HepG2 (cell line): ENCODE results near the gene ZNF22. TPM values are rescaled to one million over a fixed set of nuclear protein-coding genes. Genes with fewer than 3 reads are reported as not detected.

Source experiments
- BRCA1 ChIP-seq: sonication (generic); formaldehyde crosslinking; IDR thresholded peaks from 2 replicates; pipeline ENCODE4 v1.4.0; 2020; ENCODE audit warnings: missing genetic modification reagents
- polyA plus RNA-seq, 8 experiments: library from polyadenylated mRNA; depleted of rRNA in 3 of 8; stranded (reverse) in 7 of 8; unstranded in 1 of 8; fragments of >200 nt; fragmentation: Illumina TruSeq in 4 of 8; extraction: Trizol in 4 of 8; gene quantifications; 2 replicates each; pipeline versions ENCODE4 v1.2.1 to v1.2.3, GENCODE V29; 2011 to 2016; ENCODE audit warnings: low read depth in 4 of 8, missing spikeins in 1 of 8, mixed read lengths in 1 of 8; ENCODE audit not compliant: insufficient read depth in 1 of 8
- total RNA-seq, 5 experiments: library from RNA; depleted of rRNA; stranded (reverse); fragments of >200 nt; fragmentation: Illumina TruSeq; extraction: Trizol; gene quantifications; 2 replicates each; pipeline ENCODE4 v1.2.3, GENCODE V29; 2016; ENCODE audit warnings: low read depth in 1 of 5
- TF ChIP-seq, protein P1 (sequence below): sonication (generic); formaldehyde crosslinking; IDR thresholded peaks from 2 replicates; pipeline ENCODE4 v1.5.0; 2020; ENCODE audit warnings: mild to moderate bottlenecking, missing genetic modification reagents, borderline replicate concordance

Gene ZNF22
- total and polyA plus RNA-seq, 2 of the 13 experiments (the other 11 are each of a cell fraction or from before 2014, with no cell fraction given) = 0.40 to 1.3 TPM

DNA sequence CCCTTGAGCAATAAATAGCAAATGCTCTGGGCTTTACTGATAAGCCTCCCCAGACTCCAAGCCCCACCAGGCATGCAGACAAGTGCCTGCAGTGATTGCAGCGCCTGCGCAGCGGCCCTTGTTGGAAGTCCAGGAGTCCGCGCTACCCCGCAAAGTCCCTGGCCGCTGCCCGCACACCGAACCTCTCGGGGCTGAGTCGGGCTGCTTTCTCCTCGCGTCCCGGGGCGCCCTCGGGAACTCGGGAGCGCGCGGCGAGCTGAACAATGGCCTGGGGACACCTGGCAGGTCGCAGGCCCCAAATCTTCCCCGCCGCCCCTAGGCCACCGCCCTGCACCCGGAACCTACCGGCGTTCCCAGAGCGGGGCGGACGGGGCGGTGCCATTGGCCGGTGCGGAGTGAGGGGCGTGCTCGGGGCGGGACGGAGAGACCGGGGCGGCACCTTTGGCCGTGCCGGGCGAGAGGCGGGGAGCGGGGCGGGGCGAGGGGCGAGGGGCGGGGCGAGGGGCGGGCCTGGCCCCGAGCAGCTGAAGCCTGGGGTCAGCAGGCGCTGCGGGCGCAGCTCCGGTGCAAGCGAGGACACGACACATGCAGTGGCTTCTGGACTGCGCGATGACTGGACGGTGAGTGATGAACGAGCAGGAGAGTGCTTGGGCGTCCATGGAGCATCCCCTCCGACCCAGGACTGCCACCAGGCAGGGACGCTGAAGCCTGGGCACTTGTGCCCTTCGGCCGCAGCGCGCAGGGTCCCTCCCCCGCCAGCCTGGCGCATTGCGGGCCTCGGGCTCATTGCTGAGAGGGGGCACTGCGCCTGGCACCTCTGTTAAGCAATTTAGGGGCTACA, 41.3 kb upstream of the ZNF22 start, which contains the start of gene RASSF4 (continued):
- TF ChIP-seq, protein P1, sequence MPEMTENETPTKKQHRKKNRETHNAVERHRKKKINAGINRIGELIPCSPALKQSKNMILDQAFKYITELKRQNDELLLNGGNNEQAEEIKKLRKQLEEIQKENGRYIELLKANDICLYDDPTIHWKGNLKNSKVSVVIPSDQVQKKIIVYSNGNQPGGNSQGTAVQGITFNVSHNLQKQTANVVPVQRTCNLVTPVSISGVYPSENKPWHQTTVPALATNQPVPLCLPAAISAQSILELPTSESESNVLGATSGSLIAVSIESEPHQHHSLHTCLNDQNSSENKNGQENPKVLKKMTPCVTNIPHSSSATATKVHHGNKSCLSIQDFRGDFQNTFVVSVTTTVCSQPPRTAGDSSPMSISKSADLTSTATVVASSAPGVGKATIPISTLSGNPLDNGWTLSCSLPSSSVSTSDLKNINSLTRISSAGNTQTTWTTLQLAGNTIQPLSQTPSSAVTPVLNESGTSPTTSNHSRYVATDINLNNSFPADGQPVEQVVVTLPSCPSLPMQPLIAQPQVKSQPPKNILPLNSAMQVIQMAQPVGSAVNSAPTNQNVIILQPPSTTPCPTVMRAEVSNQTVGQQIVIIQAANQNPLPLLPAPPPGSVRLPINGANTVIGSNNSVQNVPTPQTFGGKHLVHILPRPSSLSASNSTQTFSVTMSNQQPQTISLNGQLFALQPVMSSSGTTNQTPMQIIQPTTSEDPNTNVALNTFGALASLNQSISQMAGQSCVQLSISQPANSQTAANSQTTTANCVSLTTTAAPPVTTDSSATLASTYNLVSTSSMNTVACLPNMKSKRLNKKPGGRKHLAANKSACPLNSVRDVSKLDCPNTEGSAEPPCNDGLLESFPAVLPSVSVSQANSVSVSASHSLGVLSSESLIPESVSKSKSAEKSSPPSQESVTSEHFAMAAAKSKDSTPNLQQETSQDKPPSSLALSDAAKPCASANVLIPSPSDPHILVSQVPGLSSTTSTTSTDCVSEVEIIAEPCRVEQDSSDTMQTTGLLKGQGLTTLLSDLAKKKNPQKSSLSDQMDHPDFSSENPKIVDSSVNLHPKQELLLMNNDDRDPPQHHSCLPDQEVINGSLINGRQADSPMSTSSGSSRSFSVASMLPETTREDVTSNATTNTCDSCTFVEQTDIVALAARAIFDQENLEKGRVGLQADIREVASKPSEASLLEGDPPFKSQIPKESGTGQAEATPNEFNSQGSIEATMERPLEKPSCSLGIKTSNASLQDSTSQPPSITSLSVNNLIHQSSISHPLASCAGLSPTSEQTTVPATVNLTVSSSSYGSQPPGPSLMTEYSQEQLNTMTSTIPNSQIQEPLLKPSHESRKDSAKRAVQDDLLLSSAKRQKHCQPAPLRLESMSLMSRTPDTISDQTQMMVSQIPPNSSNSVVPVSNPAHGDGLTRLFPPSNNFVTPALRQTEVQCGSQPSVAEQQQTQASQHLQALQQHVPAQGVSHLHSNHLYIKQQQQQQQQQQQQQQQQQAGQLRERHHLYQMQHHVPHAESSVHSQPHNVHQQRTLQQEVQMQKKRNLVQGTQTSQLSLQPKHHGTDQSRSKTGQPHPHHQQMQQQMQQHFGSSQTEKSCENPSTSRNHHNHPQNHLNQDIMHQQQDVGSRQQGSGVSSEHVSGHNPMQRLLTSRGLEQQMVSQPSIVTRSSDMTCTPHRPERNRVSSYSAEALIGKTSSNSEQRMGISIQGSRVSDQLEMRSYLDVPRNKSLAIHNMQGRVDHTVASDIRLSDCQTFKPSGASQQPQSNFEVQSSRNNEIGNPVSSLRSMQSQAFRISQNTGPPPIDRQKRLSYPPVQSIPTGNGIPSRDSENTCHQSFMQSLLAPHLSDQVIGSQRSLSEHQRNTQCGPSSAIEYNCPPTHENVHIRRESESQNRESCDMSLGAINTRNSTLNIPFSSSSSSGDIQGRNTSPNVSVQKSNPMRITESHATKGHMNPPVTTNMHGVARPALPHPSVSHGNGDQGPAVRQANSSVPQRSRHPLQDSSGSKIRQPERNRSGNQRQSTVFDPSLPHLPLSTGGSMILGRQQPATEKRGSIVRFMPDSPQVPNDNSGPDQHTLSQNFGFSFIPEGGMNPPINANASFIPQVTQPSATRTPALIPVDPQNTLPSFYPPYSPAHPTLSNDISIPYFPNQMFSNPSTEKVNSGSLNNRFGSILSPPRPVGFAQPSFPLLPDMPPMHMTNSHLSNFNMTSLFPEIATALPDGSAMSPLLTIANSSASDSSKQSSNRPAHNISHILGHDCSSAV = no peak
- TF ChIP-seq BRCA1 (CRISPR knock-in tag) = peak; percentile 55; the same call in 1 of the 2 replicates
